GM19372 (cell line): ENCODE data around the gene OPCML.

Experiments
- ATAC-seq: cut with Tn5 transposase; IDR thresholded peaks from one replicate; pipeline ENCODE4 v1.9.1; 2021; ENCODE audit warnings: mild to moderate bottlenecking, low read depth, moderate library complexity; ENCODE audit not compliant: unreplicated experiment

The OPCML gene

DNA sequence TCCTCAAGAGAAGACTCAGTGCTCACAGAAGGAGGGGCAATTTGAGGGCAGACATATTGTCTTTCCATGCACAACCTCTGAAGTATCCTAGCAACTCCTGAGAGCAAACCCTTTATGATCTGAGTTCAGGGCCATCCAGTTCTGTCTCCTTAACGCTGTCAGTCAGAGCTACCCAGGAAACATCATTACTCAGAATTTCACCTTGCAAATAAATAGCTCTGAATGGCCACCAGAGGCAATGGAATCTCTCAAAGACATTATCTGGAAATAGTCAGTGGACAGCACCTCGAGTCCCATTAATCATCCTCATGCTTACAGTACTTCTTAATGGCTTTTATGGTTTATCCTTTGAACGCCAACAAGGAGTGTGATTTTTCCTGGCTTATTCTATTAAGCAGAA is 656.1 kb downstream of the OPCML start:
- no peak for ATAC-seq

DNA sequence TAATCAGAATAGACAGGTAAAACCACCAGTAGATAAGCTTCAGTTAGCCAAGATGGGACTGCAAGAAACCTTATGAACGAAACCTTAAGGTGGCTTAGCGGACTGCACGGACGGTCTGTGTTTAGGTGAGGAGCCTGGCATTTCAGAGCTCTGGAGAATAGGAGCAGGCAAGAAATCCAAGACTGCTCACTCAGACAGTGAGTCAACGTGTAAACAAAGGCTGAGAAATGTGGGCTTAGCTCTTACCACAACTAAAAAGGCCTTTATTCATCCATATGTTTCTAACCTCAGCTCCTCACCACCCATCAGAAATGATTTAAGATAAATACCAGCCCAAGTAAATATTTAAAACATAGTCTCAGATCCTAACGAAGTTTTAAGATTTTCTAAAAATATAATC is 657.7 kb downstream of the OPCML start:
- ATAC-seq, result no peak

DNA sequence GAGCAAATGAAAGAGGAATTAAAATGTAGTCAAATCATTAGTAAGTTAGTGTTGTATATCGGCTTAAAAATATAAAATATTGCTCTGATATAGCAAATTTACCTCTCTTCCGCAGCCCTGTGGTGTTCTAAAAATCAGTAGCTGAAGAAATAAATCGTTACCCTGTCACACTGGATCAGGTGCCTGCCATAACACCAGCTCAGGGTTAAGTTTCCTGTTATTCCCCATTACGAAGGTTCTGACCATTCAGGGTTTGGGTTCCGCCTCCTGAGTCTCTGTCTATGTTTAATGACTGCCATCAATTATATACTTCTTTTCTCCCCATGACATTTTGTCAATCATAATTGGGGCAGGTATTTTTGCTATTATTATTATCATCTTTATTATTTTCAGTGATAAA is 658.5 kb downstream of the OPCML start:
- ATAC-seq, result no peak

- no peak for ATAC-seq
Observed at GRCh38 chr11:132872211-132872610, 660.1 kb downstream of the OPCML start.

- ATAC-seq, result no peak
Observed at GRCh38 chr11:132866783-132867545, 665.3 kb downstream of the OPCML start.

DNA sequence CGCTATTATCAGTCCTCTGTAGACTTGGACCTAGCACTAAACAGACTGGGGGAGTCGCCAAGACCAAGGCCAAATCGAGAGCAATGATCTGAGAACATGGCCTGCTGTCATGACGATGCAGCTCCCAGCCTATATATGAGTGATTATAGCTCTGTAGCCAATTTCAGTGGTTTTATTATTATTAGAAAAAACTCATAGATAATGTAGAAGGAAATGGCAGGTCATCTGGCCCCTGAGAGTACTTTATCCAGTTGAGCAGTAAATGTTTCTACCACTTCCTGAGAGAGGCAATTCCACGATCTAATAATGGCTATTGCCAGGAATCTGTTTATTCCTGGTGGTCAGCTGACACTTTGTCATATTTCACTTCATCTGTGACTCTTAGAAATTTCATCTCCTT is 666.7 kb downstream of the OPCML start:
- no peak for ATAC-seq

GRCh38 chr11:132864811-132865576 is 667.3 kb downstream of the OPCML start:
- ATAC-seq, result no peak

GRCh38 chr11:132862933-132863332 is 669.4 kb downstream of the OPCML start:
- ATAC-seq, result no peak

DNA sequence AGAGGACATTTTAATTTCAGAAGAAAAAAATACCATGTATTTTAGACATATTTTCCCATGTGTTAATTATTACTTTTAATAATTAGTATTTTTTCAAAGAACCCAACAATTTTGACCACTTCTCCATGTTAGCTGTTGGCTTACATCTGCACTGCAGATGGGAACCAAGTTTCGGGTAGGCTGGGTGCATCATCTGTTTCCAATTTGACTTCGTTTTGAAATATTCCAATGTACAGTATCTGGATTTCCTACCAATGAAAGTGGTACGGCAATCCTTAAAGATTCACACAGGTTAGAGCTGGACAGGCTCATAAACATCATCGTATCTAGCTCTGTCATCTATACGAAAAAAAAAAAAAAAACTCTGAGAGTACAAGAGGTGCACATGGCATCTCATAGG is 670.2 kb downstream of the OPCML start:
- ATAC-seq, result no peak

- ATAC-seq, result no peak
Observed at GRCh38 chr11:132859306-132859705, 673.0 kb downstream of the OPCML start.

DNA sequence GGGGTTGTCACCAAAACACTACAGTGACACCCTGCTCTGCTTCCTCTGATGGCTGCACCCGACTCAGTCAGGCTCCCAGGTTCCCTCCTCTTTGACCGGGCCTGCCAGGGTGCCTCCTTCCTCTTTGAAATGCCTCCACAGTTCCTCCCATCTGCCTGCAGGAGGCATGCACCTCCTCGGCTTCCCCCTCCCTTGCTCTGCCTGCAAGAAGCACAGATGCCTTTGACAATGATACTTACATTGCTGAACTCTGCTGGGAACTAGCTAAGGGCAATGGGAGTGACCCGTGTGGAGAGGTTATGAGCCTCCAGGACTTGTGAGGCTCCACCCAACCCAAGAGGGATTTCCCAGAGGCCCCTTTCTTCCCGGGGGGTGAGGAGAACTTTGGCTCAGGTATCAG is 674.1 kb downstream of the OPCML start:
- ATAC-seq, result no peak

- no peak for ATAC-seq
Observed at GRCh38 chr11:132856032-132856431, 676.3 kb downstream of the OPCML start.

GRCh38 chr11:132855516-132855915 is 676.8 kb downstream of the OPCML start:
- ATAC-seq, result no peak

- no peak for ATAC-seq
Observed at GRCh38 chr11:132853886-132854285, 678.4 kb downstream of the OPCML start.

DNA sequence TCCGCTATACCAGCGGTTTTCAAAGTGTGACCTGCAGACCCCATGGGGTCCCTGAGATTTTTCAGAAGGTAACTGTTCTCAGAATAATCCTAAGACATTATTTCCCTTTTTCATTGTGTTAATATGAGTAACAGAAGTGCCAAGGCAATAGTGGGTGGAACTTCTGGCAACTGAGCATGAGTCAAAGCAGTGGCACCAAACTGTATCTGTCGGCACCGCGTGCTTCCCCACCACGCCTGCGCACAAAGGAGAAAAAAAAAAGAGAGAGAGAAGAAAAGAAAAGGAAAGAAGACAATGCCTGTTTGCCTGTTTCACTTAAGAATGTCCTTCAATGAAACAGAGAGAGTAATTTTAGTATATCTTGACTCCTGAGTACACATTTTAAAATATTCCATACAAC is 679.9 kb downstream of the OPCML start:
- no peak for ATAC-seq

GRCh38 chr11:132851247-132851646 is 681.1 kb downstream of the OPCML start:
- no peak for ATAC-seq

DNA sequence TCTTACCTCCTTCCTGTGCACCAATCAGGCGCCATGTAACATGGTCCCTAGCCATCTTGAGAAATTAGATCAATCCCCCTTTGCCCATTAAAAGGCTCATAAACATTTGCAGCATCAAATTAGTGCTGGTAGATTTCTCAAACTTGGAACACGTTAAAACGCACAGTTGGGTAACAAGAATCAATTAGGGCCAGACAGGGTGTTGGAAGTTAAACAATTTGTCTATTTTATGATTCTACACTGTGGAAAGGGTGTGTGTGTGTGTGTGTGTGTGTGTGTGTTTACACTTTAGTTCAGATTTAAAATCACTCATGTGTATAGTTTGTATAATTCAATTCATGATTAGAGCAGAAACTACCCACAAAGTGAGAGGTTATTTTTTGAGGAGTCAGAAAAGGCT is 682.0 kb downstream of the OPCML start:
- ATAC-seq, result no peak

GRCh38 chr11:132848336-132848735 is 684.0 kb downstream of the OPCML start:
- ATAC-seq, result no peak

DNA sequence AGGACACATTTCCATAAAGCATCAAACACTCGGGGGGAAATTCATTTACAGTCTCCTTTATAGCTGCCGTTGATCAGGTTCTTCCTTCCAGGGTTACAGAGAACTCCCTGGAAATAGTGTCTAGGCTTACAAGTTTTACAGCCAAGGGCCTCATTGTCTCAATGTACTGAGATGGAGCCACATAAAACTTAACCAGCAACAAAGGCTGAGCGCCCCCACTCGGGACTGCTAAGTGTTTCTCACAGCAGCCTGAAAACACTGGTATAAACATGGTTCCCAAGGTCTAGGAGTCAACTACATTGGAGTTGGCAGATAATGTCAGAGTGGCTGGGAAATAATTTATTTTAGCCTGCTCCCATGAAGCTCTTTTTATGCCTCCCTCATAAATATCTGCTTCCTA is 686.2 kb downstream of the OPCML start:
- no peak for ATAC-seq

DNA sequence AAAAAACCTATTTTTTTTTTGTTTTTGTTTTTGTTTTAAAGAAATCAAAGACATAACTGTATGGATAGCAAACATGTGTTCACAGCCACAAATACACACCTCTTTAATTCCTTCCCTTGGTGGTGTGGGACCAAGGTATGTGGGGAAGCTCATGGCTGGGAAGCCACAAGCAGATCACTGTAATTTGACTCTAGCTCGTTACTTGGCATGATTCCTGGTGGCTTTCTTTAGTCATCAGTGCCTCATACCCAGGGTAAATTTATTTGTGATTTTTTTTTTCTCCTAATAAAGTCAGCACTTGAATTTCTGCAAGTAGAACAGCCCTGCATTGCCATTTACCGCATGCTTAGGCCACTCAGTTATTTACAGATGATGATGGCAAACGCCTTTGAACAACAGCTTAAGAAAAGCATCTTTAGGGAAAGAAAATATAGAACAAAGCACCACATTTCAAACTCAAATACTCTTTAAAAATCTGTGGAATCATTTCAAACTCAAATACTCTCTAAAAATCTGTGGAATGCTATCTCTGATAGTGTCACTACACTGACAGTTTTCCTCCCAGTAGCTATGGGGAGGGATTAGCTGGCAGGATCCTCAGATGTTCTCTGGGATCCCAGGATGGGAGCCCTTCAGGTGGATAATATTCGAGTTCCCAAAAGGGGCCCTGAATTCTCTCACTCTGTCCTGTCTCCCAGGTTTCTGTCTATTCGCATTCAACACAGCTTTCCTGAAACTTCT is 687.2 kb downstream of the OPCML start:
- no peak for ATAC-seq

DNA sequence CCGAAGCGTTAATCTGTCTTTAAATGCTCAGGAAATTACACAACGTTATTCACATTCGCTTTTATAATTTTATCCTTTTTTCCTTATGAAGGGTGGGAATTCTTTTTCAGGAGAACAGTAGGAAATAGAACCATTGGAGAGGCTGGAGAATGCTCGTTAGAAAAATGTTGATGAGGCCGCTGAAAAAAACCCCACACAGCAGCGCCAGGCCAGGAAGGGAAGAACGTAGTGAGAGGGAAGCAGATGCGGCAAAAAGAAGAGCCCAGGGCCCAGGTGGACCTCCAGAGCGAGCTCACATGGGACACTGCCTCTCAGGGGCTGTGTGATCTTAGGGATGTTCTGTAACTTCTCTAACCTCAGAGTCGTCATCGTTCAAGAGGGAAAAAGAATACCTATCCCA is 691.6 kb downstream of the OPCML start:
- ATAC-seq, result no peak
